A549 (cell line): Measurements from ENCODE around the gene EXOC7.

Source experiments
- CBX8 ChIP-seq: fragments of 200-600 bp; sonication (generic); IDR thresholded peaks from 2 replicates; pipeline ENCODE4 v1.6.1; 2016
- EHMT2 ChIP-seq: fragments of 200-600 bp; sonication (generic); IDR thresholded peaks from 2 replicates; pipeline ENCODE4 v1.6.1; 2016; ENCODE audit warnings: antibody characterized with exemption, low read depth, mild to moderate bottlenecking, moderate library complexity
- POLR2A ChIP-seq: IDR thresholded peaks from 2 replicates; pipeline ENCODE4 v1.6.1; 2012; ENCODE audit warnings: mild to moderate bottlenecking, low read length
- TF ChIP-seq, protein P1 (sequence below): fragments of 150-350 bp; IDR thresholded peaks from 2 replicates; pipeline ENCODE4 v1.6.1; 2014; ENCODE audit warnings: low read depth, mild to moderate bottlenecking, low read length
- TF ChIP-seq, protein P2 (sequence below): fragments of >200 bp; sonication (Bioruptor Twin); formaldehyde crosslinking; IDR thresholded peaks from 3 replicates; pipeline ENCODE4 v1.5.1; 2016

DNA sequence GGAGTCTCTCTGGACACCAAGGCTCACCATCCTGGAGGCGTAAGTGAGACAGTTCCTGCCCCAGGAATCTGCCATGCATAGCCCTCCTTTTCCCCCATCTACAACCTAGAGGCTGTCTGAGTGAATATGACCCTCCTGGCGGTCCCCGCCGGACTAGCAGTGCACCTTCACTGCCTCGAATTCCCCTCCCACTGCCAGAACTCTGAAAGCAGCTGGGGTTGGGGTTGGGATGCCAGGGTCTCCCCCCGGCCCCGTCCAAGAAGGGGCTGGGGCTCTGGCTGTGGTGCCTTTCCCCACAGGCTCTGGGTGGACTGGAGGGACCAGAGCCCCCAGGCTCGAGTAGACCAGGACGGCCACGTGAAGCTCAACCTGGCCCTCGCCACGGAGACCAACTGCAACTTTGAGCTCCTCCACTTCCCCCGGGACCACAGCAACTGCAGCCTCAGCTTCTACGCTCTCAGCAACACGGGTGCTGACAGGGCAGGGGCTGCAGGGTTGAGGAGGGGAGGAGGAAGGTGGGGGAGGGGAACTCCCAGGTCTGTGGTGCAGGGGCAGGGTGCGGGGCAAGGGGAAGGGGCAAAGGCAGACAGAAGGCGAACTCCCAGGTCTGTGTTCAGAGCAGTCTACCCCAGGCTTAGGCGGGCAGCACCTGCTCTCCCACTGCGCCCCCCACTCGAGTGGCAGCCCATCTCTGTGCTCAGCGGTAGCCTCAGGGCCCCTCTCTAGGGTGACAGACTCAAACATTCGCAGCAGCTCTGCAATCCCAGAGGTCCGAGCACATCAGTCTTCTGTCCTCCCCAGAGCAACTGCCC lies 23.4 kb downstream of the EXOC7 start:
- TF ChIP-seq, protein P1, sequence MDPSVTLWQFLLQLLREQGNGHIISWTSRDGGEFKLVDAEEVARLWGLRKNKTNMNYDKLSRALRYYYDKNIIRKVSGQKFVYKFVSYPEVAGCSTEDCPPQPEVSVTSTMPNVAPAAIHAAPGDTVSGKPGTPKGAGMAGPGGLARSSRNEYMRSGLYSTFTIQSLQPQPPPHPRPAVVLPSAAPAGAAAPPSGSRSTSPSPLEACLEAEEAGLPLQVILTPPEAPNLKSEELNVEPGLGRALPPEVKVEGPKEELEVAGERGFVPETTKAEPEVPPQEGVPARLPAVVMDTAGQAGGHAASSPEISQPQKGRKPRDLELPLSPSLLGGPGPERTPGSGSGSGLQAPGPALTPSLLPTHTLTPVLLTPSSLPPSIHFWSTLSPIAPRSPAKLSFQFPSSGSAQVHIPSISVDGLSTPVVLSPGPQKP = no peak
- TF ChIP-seq EHMT2 = no peak
- TF ChIP-seq, protein P2, sequence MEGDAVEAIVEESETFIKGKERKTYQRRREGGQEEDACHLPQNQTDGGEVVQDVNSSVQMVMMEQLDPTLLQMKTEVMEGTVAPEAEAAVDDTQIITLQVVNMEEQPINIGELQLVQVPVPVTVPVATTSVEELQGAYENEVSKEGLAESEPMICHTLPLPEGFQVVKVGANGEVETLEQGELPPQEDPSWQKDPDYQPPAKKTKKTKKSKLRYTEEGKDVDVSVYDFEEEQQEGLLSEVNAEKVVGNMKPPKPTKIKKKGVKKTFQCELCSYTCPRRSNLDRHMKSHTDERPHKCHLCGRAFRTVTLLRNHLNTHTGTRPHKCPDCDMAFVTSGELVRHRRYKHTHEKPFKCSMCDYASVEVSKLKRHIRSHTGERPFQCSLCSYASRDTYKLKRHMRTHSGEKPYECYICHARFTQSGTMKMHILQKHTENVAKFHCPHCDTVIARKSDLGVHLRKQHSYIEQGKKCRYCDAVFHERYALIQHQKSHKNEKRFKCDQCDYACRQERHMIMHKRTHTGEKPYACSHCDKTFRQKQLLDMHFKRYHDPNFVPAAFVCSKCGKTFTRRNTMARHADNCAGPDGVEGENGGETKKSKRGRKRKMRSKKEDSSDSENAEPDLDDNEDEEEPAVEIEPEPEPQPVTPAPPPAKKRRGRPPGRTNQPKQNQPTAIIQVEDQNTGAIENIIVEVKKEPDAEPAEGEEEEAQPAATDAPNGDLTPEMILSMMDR = no peak
- TF ChIP-seq CBX8 = no peak
- no peak for TF ChIP-seq POLR2A
